GM12891 (cell line): ENCODE measurements around the gene ATP13A3.

Experiments used
- DNase-seq: peaks from one replicate; pipeline ENCODE4 v3.0.0; 2011; ENCODE audit warnings: low spot score; ENCODE audit not compliant: insufficient read length
- FAIRE-seq: peaks from 2 replicates; lab custom pipeline; 2011; peaks lifted over from hg19 to GRCh38; lab: Jason Lieb, UNC
- PAX5 ChIP-seq: IDR thresholded peaks from 2 replicates; pipeline ENCODE4 v1.6.1; 2011; ENCODE audit warnings: low read length, moderate library complexity, mild to moderate bottlenecking; ENCODE audit not compliant: insufficient read depth, severe bottlenecking
- POLR2A ChIP-seq: IDR thresholded peaks from 2 replicates; pipeline ENCODE4 v1.6.1; 2011; ENCODE audit warnings: low read depth, low read length, control low read depth
- POLR2AphosphoS5 ChIP-seq: IDR thresholded peaks from 2 replicates; pipeline ENCODE4 v1.6.1; 2011; ENCODE audit warnings: low read depth, low read length, control low read depth
- POU2F2 ChIP-seq: IDR thresholded peaks from 2 replicates; pipeline ENCODE4 v1.6.1; 2011; ENCODE audit warnings: low read depth, mild to moderate bottlenecking, control low read depth, low read length, moderate library complexity
- SPI1 ChIP-seq: IDR thresholded peaks from 2 replicates; pipeline ENCODE4 v1.6.1; 2011; ENCODE audit warnings: low read depth, low read length, control low read depth
- TAF1 ChIP-seq: IDR thresholded peaks from 2 replicates; pipeline ENCODE4 v1.6.1; 2011; ENCODE audit warnings: low read depth, low read length, control low read depth

ATP13A3 gene

GRCh38 chr3:194517333-194517732 is 30.5 kb upstream of the ATP13A3 start:
- TF ChIP-seq SPI1: no peak
- TF ChIP-seq TAF1: no peak
- no peak for TF ChIP-seq POLR2AphosphoS5
- FAIRE-seq (no peak), DNase-seq (no peak)

GRCh38 chr3:194514626-194515025 is 27.8 kb upstream of the ATP13A3 start:
- TF ChIP-seq TAF1: no peak
- TF ChIP-seq POU2F2: no peak
- TF ChIP-seq PAX5: no peak
- DNase-seq (no peak), FAIRE-seq (no peak)

GRCh38 chr3:194512895-194513601 is 26.2 kb upstream of the ATP13A3 start:
- DNase-seq (no peak), FAIRE-seq (no peak)

GRCh38 chr3:194508491-194509453 is 22.0 kb upstream of the ATP13A3 start:
- DNase-seq (no peak), FAIRE-seq (no peak)
- no peak for TF ChIP-seq SPI1
- no peak for TF ChIP-seq POLR2A
- no peak for TF ChIP-seq POU2F2
- no peak for TF ChIP-seq TAF1
- TF ChIP-seq POLR2AphosphoS5: no peak
- TF ChIP-seq PAX5: no peak

More at GRCh38 chr3:194512895-194513601, 26.2 kb upstream of the ATP13A3 start:
- TF ChIP-seq TAF1 (no peak), SPI1 (no peak), POLR2AphosphoS5 (no peak), PAX5 (no peak), POLR2A (no peak), POU2F2 (no peak)

GRCh38 chr3:194507571-194507970 is 20.8 kb upstream of the ATP13A3 start:
- no peak for DNase-seq
- FAIRE-seq: no peak
- TF ChIP-seq POLR2A: no peak
- no peak for TF ChIP-seq POLR2AphosphoS5
- no peak for TF ChIP-seq POU2F2
- no peak for TF ChIP-seq TAF1
- TF ChIP-seq PAX5: no peak
- no peak for TF ChIP-seq SPI1

GRCh38 chr3:194505791-194506415 is 19.1 kb upstream of the ATP13A3 start:
- TF ChIP-seq SPI1 (no peak), POLR2A (no peak), PAX5 (no peak), POLR2AphosphoS5 (no peak), TAF1 (no peak), POU2F2 (no peak)
- DNase-seq (no peak), FAIRE-seq (no peak)

- FAIRE-seq (no peak), DNase-seq (no peak)
- TF ChIP-seq SPI1: no peak
- TF ChIP-seq POLR2A: no peak
- no peak for TF ChIP-seq POLR2AphosphoS5
- TF ChIP-seq PAX5: no peak
- TF ChIP-seq POU2F2: no peak
- TF ChIP-seq TAF1: no peak
These were observed 18.1 kb upstream of the ATP13A3 start for GRCh38 chr3:194504861-194505260.

- TF ChIP-seq POLR2A (no peak), SPI1 (no peak), POLR2AphosphoS5 (no peak), PAX5 (no peak), TAF1 (no peak), POU2F2 (no peak)
- DNase-seq (no peak), FAIRE-seq (no peak)
These were observed 17.3 kb upstream of the ATP13A3 start for GRCh38 chr3:194504146-194504545.

- no peak for TF ChIP-seq POLR2A
- TF ChIP-seq SPI1: no peak
- no peak for TF ChIP-seq TAF1
- TF ChIP-seq POLR2AphosphoS5: no peak
- TF ChIP-seq POU2F2: no peak
- no peak for TF ChIP-seq PAX5
- FAIRE-seq (no peak), DNase-seq (no peak)
These were observed 16.3 kb upstream of the ATP13A3 start for GRCh38 chr3:194503081-194503531.
